B cell (primary cell): ENCODE measurements around the gene EPHA5. TPM values are rescaled to one million over a fixed set of nuclear protein-coding genes. Genes with fewer than 3 reads are reported as not detected.

Source experiments
- ATAC-seq: fragments of 200-7000 bp; cut with Tn5 transposase; one replicate; pipeline ENCODE4 v1.10.0; 2021; ENCODE audit warnings: low read depth, mild to moderate bottlenecking, moderate number of reproducible peaks, moderate library complexity
- CTCF ChIA-PET: fragments of 350-600 bp; sonication (Branson Sonifier 250); formaldehyde crosslinking; loops from one replicate; lab custom pipeline; 2021; ENCODE audit warnings: antibody characterized with exemption, inconsistent platforms; lab: Charles Lee
- POLR2A ChIA-PET: fragments of 350-600 bp; sonication (Branson Sonifier 250); formaldehyde crosslinking; loops from one replicate; lab custom pipeline; 2021; ENCODE audit warnings: antibody characterized with exemption; lab: Charles Lee
- DNase-seq: peaks from one replicate; pipeline ENCODE4 v3.0.0; 2013
- H2AFZ ChIP-seq: 2 replicates; pipeline ENCODE4 v1.6.1; 2012; ENCODE audit warnings: mild to moderate bottlenecking, low read depth, low read length; ENCODE audit not compliant: insufficient read depth, poor library complexity, severe bottlenecking
- H3K27ac ChIP-seq, 2 donors: 1 replicate in 1 of 2; 2 replicates in 1 of 2; pipeline ENCODE4 v1.5.1; 2012 to 2013; ENCODE audit warnings: low read length in 2 of 2, mild to moderate bottlenecking in 2 of 2, moderate library complexity in 1 of 2
- H3K27me3 ChIP-seq, 4 experiments: fragments of 200-600 bp in 1 of 4; sonication (generic) in 1 of 4; replicated peaks in 1 of 4; 1 replicate in 2 of 4; 2 replicates in 2 of 4; pipeline versions ENCODE4 v1.6.1 to v1.7.0; 2013 to 2016; ENCODE audit warnings: low read length in 3 of 4, mild to moderate bottlenecking in 2 of 4, mixed read lengths in 1 of 4, moderate library complexity in 1 of 4; ENCODE audit not compliant: insufficient read depth in 4 of 4, control insufficient read depth in 3 of 4; ENCODE audit errors: control extremely low read depth in 1 of 4
- H3K36me3 ChIP-seq, 2 experiments: replicated peaks in 1 of 2; 1 replicate in 1 of 2; 2 replicates in 1 of 2; pipeline versions ENCODE4 v1.6.1 to v1.7.1; 2013; ENCODE audit warnings: low read length in 1 of 2; ENCODE audit not compliant: insufficient read depth in 2 of 2, control insufficient read depth in 1 of 2; ENCODE audit errors: control extremely low read depth in 1 of 2, extremely low read depth in 1 of 2
- H3K4me1 ChIP-seq, 2 donors: fragments of 200-600 bp in 1 of 2; sonication (generic) in 1 of 2; 1 replicate in 1 of 2; 2 replicates in 1 of 2; pipeline versions ENCODE4 v1.5.1 to v1.6.1; 2013 to 2017; ENCODE audit warnings: low read length in 2 of 2; ENCODE audit not compliant: control insufficient read depth in 2 of 2, insufficient read depth in 2 of 2
- H3K4me2 ChIP-seq: replicated peaks from 2 replicates; pipeline ENCODE3; 2012; ENCODE audit warnings: mild to moderate bottlenecking, low read depth, low read length; ENCODE audit not compliant: poor library complexity, severe bottlenecking
- H3K4me3 ChIP-seq, 5 experiments: fragments of 200-600 bp in 1 of 5; sonication (generic) in 1 of 5; 1 replicate in 3 of 5; 2 replicates in 2 of 5; pipeline versions ENCODE4 v1.5.1 to v1.7.0; 2011 to 2016; ENCODE audit warnings: low read length in 4 of 5, mild to moderate bottlenecking in 4 of 5, low read depth in 2 of 5, control low read depth in 1 of 5, moderate library complexity in 1 of 5; ENCODE audit not compliant: insufficient read depth in 1 of 5; ENCODE audit errors: control extremely low read depth in 1 of 5, extremely low read depth in 1 of 5
- H3K79me2 ChIP-seq: fragments of 200-600 bp; sonication (generic); one replicate; pipeline ENCODE4 v1.6.0; 2016; ENCODE audit warnings: low read length; ENCODE audit not compliant: control insufficient read depth, insufficient read depth
- H3K9ac ChIP-seq: fragments of 200-600 bp; sonication (generic); 2 replicates; pipeline ENCODE4 v1.6.1; 2017; ENCODE audit warnings: mild to moderate bottlenecking, low read length, moderate library complexity
- H3K9me3 ChIP-seq, 3 donors: one replicate each; pipeline versions ENCODE4 v1.6.1 to v1.7.1; 2013; ENCODE audit warnings: low read length in 2 of 3; ENCODE audit not compliant: control insufficient read depth in 2 of 3, insufficient read depth in 1 of 3; ENCODE audit errors: control extremely low read depth in 1 of 3
- H4K20me1 ChIP-seq: 2 replicates; pipeline ENCODE4 v1.6.0; 2012; ENCODE audit warnings: mild to moderate bottlenecking, low read length; ENCODE audit not compliant: insufficient read depth, control insufficient read depth, poor library complexity, severe bottlenecking
- H3K27ac Mint-ChIP-seq: one replicate; pipeline ENCODE4 v1.8.0; 2021; ENCODE audit warnings: mixed read lengths
- H3K27me3 Mint-ChIP-seq: one replicate; pipeline ENCODE4 v1.8.0; 2021; ENCODE audit warnings: mixed read lengths
- H3K4me1 Mint-ChIP-seq: one replicate; pipeline ENCODE4 v1.8.0; 2021; ENCODE audit warnings: mixed read lengths
- H3K4me3 Mint-ChIP-seq: one replicate; pipeline ENCODE4 v1.8.0; 2021; ENCODE audit warnings: mixed read lengths
- H3K9me3 Mint-ChIP-seq: one replicate; pipeline ENCODE4 v1.8.0; 2022; ENCODE audit warnings: mixed read lengths; ENCODE audit not compliant: insufficient read depth
- EZH2 ChIP-seq: IDR thresholded peaks from 2 replicates; pipeline ENCODE4 v1.6.1; 2012; ENCODE audit warnings: borderline replicate concordance, low read depth, mild to moderate bottlenecking, moderate library complexity, low read length; ENCODE audit not compliant: insufficient read depth, poor library complexity, severe bottlenecking
- WGBS: methylation state at CpG from one replicate; pipeline ENCODE4 v1.1.5; 2013; ENCODE audit warnings: missing lambda C conversion rate; ENCODE audit not compliant: insufficient coverage; 5-methylcytosine and 5-hydroxymethylcytosine counted together
- intact Hi-C: fragments of 100-400 bp; cut with micrococcal nuclease; formaldehyde crosslinking; loops from one replicate; pipeline ENCODE4 v1.10.0; 2022
- polyA plus RNA-seq: library from polyadenylated mRNA; depleted of rRNA; stranded (reverse); fragments of >200 nt; gene quantifications from 2 replicates; pipeline ENCODE4 v1.2.3, GENCODE V29; 2012
- total RNA-seq, 2 donors: library from RNA; stranded (reverse); fragments of 120-200 nt in 1 of 2; gene quantifications; 1 replicate in 1 of 2; 2 replicates in 1 of 2; pipeline versions ENCODE4 v1.2.3 to v1.2.4, GENCODE V29; 2013 to 2022
- TF ChIP-seq, protein P1 (sequence below): fragments of 200-600 bp; IDR thresholded peaks from one replicate; pipeline ENCODE4 v1.8.0; 2022; ENCODE audit warnings: antibody characterized with exemption, mild to moderate bottlenecking

Gene EPHA5
- total and polyA plus RNA-seq, 2 donors (not counting 1 experiment from before 2014, with no cell fraction given), result not detected

DNA sequence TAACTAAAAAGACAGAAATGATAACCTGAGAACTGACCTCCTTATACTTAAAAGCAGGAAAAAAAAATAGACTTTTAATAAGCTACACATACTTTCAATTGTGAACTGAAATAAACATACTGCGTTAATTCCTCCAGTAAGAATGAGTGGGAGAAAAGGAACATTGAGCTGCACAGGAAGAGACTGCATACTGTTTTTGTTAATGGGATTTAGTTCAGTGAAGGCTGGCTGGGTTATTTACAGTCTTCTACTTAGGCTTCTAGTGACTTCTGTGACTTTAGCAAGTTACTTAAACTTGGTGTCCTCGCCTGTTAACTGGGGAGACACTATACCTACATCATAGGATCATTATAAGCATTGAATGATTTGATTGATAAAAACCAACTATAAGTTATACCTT is 213.3 kb downstream of the EPHA5 start:
- H3K4me1 Mint-ChIP-seq, result no peaks in the 10 kb centered on the region
- Histone ChIP-seq H4K20me1 (no peaks in the 10 kb centered on the region), H3K27me3 (no peaks in the 10 kb centered on the region), H3K9me3 (no peaks in the 10 kb centered on the region), H3K9ac (no peak overlapping the region), H3K79me2 (no peaks in the 10 kb centered on the region), H3K4me3 (no peak overlapping the region), H3K4me1 (no peaks in the 10 kb centered on the region), H3K36me3 (no peaks in the 10 kb centered on the region), H2AFZ (no peak overlapping the region), H3K4me2 (no peak overlapping the region), H3K27ac (no peak overlapping the region)
- no peak overlapping the region for H3K27ac Mint-ChIP-seq
- no peak for DNase-seq
- no peak for ATAC-seq
- ChIA-PET POLR2A (no interaction called here), CTCF (no interaction called here)
- no peak for TF ChIP-seq EZH2
- TF ChIP-seq, protein P1, sequence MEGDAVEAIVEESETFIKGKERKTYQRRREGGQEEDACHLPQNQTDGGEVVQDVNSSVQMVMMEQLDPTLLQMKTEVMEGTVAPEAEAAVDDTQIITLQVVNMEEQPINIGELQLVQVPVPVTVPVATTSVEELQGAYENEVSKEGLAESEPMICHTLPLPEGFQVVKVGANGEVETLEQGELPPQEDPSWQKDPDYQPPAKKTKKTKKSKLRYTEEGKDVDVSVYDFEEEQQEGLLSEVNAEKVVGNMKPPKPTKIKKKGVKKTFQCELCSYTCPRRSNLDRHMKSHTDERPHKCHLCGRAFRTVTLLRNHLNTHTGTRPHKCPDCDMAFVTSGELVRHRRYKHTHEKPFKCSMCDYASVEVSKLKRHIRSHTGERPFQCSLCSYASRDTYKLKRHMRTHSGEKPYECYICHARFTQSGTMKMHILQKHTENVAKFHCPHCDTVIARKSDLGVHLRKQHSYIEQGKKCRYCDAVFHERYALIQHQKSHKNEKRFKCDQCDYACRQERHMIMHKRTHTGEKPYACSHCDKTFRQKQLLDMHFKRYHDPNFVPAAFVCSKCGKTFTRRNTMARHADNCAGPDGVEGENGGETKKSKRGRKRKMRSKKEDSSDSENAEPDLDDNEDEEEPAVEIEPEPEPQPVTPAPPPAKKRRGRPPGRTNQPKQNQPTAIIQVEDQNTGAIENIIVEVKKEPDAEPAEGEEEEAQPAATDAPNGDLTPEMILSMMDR, result no peak
- no peaks in the 10 kb centered on the region for H3K9me3 Mint-ChIP-seq
- no peak overlapping the region for H3K4me3 Mint-ChIP-seq
- no peaks in the 10 kb centered on the region for H3K27me3 Mint-ChIP-seq
- no CpG with 5 or more reads among the region's 2 CpGs for WGBS
- intact Hi-C loops, result no loop called here

DNA sequence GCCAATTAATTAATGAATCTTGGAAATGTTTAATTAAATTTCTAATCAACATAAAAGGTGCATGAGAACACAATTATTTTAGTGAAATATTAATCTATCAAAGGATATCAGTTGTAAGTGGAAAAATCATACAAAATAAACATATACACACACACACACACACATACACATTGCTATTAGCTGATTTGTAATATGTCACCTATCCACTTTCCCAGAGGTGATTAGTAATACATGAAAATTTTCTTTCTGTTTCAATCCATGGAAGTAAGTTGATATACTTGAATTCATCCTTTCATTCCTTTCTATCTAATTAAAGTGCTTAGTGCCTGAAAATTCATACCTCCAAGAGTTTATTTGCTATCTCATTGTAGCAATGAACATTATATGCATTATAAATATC is 213.7 kb downstream of the EPHA5 start:
- Histone ChIP-seq H3K36me3 (no peaks in the 10 kb centered on the region), H2AFZ (no peak overlapping the region), H3K9me3 (no peaks in the 10 kb centered on the region), H3K27ac (no peak overlapping the region), H3K4me3 (no peak overlapping the region), H3K9ac (no peak overlapping the region), H4K20me1 (no peaks in the 10 kb centered on the region), H3K4me2 (no peak overlapping the region), H3K79me2 (no peaks in the 10 kb centered on the region), H3K4me1 (no peaks in the 10 kb centered on the region), H3K27me3 (no peaks in the 10 kb centered on the region)
- ATAC-seq, result no peak
- Mint-ChIP-seq H3K4me1 (no peaks in the 10 kb centered on the region), H3K27me3 (no peaks in the 10 kb centered on the region), H3K27ac (no peak overlapping the region), H3K9me3 (no peaks in the 10 kb centered on the region), H3K4me3 (no peak overlapping the region)
- intact Hi-C loops, result no loop called here
- POLR2A ChIA-PET, result no interaction called here
- CTCF ChIA-PET, result no interaction called here
- no peak for DNase-seq
- no peak for TF ChIP-seq EZH2
- TF ChIP-seq, protein P1, result no peak
